HG03558 (cell line): ENCODE results near the gene RTN4RL1.

ENCODE experiments used
- ATAC-seq: cut with Tn5 transposase; IDR thresholded peaks from one replicate; pipeline ENCODE4 v1.9.1; 2021; ENCODE audit warnings: moderate number of reproducible peaks; ENCODE audit not compliant: unreplicated experiment; ENCODE audit errors: extremely low read depth

Gene RTN4RL1

GRCh38 chr17:1959871-1960544, 65.1 kb downstream of the RTN4RL1 start:
- no peak for ATAC-seq

DNA sequence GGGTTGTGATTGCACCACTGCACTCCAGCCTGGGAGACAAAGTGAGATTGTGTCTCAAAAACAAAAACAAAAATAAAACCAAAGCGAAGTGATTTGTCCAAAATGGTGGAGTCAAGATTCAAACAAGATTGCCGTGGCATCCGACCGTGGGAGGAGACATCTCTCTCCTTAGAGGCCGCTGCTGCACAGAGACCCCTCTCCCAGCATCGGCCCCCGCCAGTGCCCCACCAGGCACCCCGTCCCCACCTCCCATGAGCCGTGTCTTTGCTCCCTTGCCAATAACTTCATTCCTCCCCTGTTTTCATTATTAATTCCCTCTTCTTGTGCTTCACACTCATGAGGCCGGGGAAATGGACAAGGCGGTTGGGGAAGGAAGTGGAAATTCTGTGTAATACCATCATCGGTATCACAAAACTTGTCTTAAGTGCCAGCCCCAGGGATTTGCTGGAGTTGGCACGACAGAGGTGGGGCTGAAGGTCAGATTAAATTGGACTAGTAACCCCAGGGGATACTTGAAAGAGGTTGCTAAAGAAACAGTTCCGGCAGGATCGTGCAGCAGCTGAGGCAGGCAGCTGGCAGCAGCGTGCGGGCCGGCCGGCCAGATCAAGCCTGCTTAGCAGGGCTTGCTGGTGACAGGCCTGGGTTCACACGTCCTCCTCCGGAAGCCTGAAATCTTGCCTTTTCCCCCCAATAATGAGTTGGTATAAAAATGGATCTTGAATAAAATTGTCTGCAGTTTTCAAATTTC, 66.8 kb downstream of the RTN4RL1 start:
- no peak for ATAC-seq

GRCh38 chr17:1957037-1957436, 68.1 kb downstream of the RTN4RL1 start:
- ATAC-seq, result no peak

DNA sequence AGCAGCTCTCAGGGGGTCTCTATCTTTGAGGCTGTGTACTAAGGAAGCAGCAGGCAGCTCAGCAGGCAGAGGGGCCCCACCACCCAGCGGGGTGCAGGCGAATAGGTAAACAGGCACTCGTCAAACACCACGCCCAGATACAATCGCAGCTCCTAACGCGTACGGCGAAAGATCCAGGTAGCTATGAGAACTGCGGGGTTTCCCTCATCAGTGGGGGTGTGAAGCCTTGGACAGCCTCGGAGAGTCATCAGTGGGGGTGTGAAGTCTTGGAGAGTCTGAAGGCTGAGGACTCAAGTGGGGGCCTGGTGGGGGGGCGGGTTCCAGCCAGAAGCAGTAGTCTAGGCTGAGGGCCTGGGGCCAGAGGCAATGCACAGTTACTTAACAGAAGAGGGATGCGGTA, 69.0 kb downstream of the RTN4RL1 start:
- no peak for ATAC-seq

GRCh38 chr17:1953831-1954230, 71.3 kb downstream of the RTN4RL1 start:
- no peak for ATAC-seq

DNA sequence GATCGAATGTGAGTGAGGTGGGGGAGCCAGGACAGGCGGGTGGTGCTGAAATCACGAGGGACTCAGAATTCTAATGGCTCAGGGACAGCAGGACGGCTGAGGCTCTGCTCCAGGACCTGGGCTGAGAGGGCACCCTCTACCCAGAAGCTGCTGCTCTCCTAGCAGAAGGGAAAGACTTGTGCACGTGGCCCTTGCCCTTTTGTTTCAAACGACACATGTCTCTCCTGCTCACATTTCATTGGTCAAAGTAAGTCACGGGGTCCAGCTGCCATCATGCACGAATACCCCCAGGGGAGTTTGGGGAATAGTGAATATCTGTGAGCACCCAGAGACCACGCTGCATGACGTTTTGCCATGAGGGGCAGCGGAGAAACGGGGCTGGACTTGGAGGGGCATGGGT, 73.2 kb downstream of the RTN4RL1 start:
- no peak for ATAC-seq

DNA sequence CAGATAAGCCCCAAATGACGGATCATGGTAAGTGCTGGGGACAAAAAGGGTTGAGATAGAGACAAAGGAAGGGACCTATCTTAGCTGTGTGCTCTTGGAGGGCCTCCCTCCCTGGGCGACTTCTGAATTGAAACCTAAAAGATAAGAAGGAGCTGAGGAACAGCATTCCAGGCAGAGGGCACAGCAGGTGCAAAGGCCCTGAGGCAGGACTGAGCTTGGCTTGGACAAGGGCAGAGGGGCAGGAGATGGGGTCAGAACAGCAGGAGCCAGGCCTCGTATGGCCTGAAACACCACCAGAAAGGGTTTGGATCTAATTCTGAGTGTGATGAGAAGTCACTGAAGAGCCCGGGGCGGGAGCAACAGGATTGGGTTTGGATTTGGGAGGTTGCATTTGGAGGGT, 75.4 kb downstream of the RTN4RL1 start:
- no peak for ATAC-seq

DNA sequence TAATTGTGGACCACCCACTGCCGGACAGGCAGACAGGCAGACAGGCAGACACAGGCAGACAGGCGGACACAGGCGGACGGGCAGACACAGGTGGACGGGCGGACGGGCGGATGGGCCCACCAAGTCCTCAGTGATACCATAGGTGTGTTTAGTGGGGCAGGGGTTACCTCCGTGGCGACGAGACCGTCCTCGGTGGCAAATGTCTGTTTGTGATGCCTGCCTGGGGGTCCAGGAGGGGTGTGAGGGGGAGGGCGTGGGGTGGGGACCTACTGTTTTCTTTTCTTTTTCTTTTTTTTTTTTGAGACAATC, 76.7 kb downstream of the RTN4RL1 start:
- ATAC-seq, result no peak

DNA sequence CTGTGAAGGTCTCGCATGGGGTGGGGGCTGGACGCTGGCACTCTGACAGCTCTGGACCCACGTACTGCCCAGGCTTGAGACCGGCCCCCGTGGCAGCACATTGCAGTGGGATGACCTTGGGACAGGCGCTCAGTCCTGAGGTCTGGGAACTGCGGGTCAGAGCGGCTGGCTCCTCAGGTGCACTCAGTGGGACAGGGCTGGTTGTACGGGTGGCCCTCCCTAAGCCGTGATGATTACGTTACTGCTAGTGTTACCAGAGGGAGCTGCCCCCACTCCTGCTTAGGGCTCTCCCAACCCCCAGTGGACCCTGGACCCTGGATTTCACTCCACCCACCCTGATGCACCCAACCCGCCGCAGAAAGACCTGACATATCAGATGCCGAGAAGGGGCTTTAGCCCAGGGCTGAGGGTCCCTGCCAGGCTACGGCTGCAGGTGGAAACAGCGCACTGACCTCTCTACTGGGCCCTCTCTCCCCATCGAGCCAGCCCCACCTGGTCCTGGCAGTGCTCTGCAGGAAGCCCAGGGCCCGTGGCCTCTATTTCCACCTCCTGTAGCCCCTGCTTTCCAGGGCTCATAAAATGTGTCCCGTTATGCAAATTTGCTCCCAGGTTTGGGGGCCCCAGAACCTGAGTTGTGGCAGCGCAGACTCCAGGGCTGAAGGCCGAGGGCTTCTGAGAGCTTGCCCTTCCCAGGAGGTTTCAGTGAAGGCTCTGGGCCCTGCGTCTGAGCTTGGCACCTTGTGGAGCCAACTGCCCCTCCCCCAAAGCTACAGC, 77.2 kb downstream of the RTN4RL1 start:
- no peak for ATAC-seq

GRCh38 chr17:1947229-1947742, 77.8 kb downstream of the RTN4RL1 start:
- no peak for ATAC-seq

DNA sequence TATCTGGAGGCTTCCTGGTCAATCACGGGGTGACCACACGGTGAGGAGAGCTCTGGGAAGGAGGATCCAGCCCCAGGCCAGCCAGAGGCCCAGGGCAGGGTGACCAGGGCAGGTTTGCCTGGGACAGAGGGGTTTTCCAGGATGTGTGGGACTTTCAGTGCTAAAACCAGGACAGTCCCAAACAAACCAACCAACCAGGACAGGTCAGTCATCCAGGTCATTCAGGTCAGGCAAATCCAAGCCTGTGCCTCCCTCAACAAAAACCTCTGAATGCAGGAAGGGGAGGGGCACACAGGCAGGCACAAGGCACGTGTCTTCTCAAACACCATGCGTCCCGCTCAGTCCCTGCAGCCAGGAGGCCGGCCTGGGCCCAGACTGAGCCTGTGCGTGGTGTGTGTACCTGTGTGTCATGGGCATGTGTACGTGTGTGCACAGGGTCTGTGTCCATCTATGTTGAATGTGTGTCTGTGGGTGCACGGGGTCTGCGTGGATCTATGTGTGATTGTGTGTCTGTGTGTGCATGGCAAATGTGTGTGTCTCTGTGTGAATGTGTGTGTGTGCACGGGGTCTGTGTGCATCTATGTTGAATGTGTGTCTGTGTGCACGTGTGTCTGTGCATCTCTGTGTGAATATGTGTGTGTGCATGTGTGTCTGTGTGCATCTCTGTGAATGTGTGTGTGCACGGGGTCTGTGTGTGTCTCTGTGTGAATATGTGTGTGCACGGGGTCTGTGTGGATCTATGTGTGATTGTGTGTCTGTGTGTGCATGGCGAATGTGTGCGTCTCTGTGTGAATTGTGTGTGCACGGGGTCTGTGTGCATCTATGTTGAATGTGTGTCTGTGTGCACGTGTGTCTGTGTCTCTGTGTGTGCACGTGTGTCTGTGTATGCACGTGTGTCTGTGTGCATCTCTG, 78.9 kb downstream of the RTN4RL1 start:
- ATAC-seq, result no peak

DNA sequence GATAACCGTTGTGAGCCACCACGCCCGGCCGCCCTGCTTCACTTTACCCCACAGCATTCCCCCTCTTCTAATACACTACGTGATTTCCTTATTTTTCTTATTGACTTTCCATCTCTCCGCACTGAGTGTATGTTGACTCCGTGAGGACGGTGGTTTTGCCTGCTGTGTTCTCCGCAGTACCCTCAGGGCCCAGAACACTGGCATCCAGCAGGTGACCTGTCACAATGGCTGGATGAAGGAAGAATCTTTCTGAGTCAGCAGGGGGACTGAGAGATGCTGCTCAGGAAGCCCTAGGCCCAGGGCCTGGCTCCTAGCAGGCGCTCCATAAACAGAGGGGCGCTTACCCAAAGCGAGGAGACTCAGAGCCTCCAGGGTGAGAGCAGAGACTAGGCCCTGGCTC, 79.5 kb downstream of the RTN4RL1 start:
- ATAC-seq, result no peak

DNA sequence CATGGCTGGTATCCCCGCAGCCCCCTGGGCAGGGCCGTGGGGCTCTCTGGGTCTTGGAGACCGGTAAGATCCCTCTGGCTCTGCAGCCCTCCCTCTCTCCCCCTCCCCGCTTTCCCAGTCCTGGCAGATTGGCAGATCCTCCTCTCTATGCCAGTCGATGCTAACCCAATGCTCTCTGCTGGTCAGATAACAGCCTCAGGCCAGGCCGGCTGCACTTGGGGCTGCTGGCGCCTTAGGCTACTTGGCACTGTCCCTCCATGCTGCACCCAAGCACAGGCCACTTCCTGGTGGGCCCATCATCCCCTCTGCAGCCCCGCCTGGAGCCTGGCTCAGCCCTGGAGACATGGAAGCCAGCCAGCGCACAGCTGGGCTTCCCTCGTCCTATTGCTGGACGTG, 81.7 kb downstream of the RTN4RL1 start:
- no peak for ATAC-seq

DNA sequence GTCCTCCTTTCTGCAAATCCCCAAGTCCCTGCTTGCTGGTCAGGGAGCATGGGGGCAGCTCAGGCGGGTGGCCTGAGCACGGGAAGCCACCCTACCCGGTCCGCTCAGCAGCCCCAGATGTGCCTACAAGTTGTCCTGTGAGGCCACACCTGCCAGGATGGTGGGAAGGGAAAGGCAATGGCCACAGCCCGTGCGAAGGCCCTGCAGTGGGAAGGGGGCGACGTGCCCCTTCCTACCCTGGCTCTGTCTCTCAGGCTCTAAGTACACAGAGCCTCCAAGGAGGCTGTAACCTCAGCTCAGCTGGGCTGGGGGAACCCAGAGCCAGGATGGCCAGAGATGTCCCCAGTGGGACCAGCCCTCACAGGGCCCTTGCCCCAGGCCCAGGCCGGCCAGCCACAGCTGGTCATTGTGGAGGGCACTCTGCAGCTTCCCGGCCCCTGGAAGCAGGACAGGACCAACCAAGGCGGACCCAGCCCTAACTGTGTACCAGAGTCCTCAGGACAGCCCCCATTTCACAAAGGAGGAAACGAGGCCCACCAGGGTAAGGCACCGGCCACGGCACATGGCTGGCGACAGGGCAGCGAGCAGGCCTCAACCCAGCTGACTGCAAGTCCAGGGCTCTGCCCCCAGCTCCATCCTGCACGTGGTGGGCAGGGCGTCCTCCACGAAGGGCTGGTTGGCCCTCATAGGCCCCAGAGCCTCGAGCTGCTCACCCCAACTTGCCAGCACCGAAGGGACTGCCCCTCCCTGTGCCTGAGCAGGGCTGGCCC, 82.3 kb downstream of the RTN4RL1 start:
- no peak for ATAC-seq

DNA sequence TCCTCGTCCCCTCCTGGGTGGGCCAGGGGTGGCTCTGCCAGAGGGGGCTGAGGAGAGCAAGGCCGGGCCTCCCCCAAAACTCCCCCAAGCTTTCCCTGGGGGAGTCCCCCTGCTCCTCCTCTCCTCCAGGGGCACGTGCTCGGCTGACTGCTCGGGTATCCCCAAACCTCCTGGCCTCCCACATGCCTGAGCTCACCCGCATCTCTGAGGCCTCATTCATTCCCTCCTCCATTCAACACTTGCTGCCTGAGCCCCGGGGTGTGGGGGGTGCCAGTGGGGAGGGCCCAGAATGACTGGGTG, 83.1 kb downstream of the RTN4RL1 start:
- no peak for ATAC-seq

DNA sequence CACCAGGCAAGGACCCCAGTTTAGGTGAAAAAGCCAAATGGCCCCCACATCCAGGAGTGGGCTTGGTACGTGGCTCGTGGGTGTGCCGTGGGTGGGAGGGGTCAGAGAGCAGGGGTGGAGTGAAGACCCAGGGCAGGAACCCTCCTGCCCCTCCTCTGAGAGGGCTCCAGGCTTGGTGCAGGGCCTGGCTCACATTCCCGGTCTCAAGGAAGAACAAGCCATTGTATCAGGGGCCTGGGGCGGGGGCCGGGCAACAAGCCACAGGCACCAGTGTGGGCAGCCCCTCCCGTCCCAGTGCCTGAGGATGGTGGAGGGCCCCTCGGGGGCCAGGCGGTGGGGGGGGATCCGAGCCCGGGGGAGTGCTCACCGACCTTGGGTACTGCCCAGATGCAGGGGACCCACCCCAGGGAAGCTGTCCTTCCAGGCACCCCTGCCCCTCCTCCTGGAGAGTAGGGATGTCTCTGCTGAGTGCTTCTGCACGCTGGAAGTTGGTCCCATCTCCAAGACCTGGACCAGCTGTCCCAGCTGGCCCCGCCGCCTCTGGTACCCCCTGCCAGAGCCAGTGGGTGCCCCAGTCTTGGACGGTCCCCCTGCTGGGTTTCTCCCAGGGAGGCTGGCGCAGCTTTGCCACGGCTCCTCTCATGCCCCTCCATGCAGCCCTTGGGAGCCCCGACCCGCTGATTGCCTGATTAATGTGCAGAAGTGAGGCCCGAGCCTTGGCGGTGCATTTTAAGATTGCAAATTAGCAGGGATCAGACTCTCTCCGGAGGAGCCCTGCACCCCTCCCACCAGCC, 83.7 kb downstream of the RTN4RL1 start:
- ATAC-seq, result no peak

DNA sequence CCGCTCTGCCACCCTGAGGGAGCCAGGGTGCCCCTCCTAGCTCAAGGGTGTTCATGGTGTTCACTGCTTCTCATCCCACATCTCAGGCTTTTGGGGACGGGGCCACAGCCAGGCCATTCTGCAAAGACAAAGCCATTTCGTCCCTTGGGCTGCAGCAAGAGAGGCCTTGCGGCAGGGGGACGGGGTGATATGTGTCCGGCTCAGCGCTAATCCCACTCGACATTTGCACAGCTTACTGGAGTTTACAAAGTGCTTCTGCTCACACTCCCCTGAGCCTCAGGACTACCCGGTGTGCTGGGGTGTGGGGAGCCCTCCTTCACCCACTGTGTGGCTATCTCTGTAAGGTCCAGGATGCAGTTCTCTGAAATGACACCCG, 84.3 kb downstream of the RTN4RL1 start:
- ATAC-seq, result no peak

GRCh38 chr17:1939981-1940809, 84.9 kb downstream of the RTN4RL1 start:
- ATAC-seq, result no peak
